ENCODE measurements around the gene RSBN1.
"Not testable (repeated sequence)": the region's sequence is repeated elsewhere in the genome, so short reads cannot be mapped to it uniquely, and the experiment has no call there.

RSBN1 gene

GRCh38 chr1:113779542-113779941 is 32.7 kb downstream of the RSBN1 start:
- DNase-seq, result no peak

GRCh38 chr1:113777561-113777960 is 34.7 kb downstream of the RSBN1 start:
- no peak for DNase-seq

GRCh38 chr1:113770031-113770430 is 42.2 kb downstream of the RSBN1 start:
- no peak for DNase-seq

GRCh38 chr1:113769601-113769970 is 42.7 kb downstream of the RSBN1 start:
- DNase-seq, result no peak

GRCh38 chr1:113768916-113769600 is 43.2 kb downstream of the RSBN1 start:
- no peak for DNase-seq

- DNase-seq, result no peak
Observed at GRCh38 chr1:113765306-113766230, 46.7 kb downstream of the RSBN1 start.

- no peak for DNase-seq
Observed at GRCh38 chr1:113763661-113764060, 48.6 kb downstream of the RSBN1 start.

- DNase-seq, result no peak
Observed at GRCh38 chr1:113761937-113762336, 50.3 kb downstream of the RSBN1 start.

GRCh38 chr1:113760102-113761080 is 51.9 kb downstream of the RSBN1 start:
- no peak for DNase-seq

GRCh38 chr1:113759333-113760101 is 52.8 kb downstream of the RSBN1 start, which contains the start of gene PHTF1:
TSS of gene PHTF1 (minus strand) at chr1:113759486. CDS start at chr1:113758703, 783 bp downstream.
- peak; percentile 76 for DNase-seq

- DNase-seq, result peak; percentile 75
Observed at GRCh38 chr1:113758631-113759332, 53.5 kb downstream of the RSBN1 start.

GRCh38 chr1:113756461-113756860 is 55.8 kb downstream of the RSBN1 start:
- DNase-seq, result no peak

- not testable (repeated sequence) for DNase-seq
Observed at GRCh38 chr1:113753333-113753732, 58.9 kb downstream of the RSBN1 start.

- no peak for DNase-seq
Observed at GRCh38 chr1:113751516-113751915, 60.8 kb downstream of the RSBN1 start.

- DNase-seq, result no peak
Observed at GRCh38 chr1:113751114-113751513, 61.2 kb downstream of the RSBN1 start.

- DNase-seq, result no peak
Observed at GRCh38 chr1:113749402-113749801, 62.9 kb downstream of the RSBN1 start.

GRCh38 chr1:113747376-113747775 is 64.9 kb downstream of the RSBN1 start:
- no peak for DNase-seq

GRCh38 chr1:113745425-113745824 is 66.9 kb downstream of the RSBN1 start:
- no peak for DNase-seq

- no peak for DNase-seq
Observed at GRCh38 chr1:113744114-113744513, 68.2 kb downstream of the RSBN1 start.

- no peak for DNase-seq
Observed at GRCh38 chr1:113742515-113742914, 69.8 kb downstream of the RSBN1 start.

- DNase-seq, result no peak
Observed at GRCh38 chr1:113734357-113735055, 77.8 kb downstream of the RSBN1 start.

All from NCI-H1105 treated with DMSO at 0.1 percent for 48 hours (cell line).